Suppressor macrophage (primary cell): ENCODE data around the gene LAMA3.
"Not testable (repeated sequence)": the region's sequence is repeated elsewhere in the genome, so short reads cannot be mapped to it uniquely, and the experiment has no call there.

Source experiments
- DNase-seq, 4 experiments: peaks; one replicate each; pipeline ENCODE4 v3.0.0-alpha.2; 2020 to 2022

Gene LAMA3

DNA sequence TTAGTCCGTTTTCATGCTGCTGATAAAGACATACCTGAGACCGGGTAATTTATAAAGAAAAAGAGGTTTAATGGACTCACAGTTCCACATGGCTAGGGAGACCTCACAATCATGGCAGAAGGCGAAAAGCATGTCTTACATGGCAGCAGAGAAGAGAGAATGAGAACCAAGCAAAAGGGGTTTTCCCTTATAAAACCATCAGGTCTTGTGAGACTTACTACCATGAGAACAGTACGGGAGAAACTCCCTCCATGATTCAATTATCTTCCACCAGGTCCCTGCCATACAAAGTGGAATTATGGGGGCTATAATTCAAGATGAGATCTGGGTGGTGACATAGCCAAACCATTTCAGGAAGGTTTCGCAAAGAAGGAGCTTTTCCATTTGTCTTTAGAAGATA, 44.0 kb downstream of the LAMA3 start:
- peak in 1 of 4 experiments; percentile 19 for DNase-seq

DNA sequence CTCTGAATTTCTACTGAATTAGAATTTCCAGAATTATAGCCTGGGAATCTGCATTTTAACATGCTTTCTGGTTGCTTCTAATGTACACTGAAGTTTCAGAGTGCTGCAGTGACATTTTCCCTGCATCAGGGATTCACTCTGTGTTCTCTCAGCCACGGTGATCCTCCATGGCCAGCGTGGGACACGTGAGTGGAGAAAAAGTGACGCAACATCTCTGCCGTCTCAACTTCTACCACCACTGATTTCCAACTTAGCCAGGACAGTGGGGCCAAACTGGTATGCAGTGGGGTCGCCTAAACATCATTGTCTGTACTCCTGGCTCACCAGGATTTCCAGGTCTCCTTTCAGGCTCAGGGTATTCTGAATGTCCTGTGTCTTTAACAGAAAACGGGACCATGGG, 44.6 kb downstream of the LAMA3 start:
- DNase-seq = peak in 3 of 4 experiments; percentile 9 to 21 (median 20)

DNA sequence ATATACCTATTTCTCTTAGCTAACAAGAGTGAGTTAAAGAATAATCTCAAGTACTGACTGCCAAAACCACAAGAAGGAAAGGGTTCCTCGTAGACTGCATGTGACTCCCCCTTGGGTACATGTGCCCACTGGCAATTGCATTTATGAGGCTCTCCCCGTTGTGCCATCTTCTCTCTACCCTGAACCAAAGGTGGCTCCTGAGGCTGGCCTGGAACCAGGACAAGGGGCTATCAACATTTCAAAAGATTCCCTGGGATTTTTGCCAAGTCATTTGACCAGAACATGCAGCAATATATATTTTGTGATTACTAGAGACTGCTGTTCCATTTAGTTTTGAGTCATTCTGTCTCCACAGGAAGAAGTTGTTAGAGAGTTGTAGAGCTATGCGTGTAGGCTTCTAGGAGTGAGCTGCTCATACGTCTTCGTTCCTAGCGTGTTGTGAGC, 45.8 kb downstream of the LAMA3 start:
- peak; percentile 19 to 61 (median 30) for DNase-seq

DNA sequence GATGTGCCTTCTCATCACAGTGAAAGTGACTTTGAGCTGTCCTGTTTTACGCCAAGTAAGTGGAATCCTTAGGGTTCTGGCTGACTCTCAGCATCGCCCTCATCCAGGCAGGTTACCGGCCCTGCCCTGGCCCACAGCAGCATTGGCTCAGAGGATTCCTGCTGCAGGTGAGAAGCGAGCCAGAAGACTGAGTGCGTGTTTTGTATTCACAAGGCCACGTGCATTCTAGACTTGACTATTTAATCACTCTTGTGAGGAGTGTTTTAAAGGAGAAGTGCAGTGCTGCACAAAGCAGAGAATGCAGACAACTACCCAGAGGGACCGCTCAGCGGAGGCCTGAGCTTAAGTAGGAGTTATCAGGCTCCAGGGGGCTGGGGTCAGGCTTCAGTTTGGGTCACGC, 48.3 kb downstream of the LAMA3 start:
- no peak for DNase-seq

DNA sequence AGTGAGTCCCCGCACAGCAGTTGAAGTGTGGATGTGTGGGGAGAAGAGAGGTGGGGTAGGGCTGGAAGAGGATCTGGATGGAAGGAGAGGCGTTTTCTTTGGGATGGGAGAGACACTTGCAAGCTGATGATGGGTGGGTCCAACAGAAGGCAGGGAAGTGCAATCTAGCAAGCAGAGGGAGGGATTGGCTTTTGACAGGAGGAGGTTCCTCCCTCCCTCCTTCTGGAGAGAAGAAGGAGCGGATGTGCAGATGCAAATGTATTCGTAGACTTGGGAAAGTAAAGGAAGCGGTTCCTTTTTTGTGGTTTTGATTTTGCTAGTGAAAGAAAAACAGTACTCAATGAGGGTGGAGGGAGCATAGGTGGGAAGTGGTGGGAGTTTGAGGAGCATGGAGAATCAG, 48.9 kb downstream of the LAMA3 start:
- peak; percentile 26 to 59 (median 51) for DNase-seq

DNA sequence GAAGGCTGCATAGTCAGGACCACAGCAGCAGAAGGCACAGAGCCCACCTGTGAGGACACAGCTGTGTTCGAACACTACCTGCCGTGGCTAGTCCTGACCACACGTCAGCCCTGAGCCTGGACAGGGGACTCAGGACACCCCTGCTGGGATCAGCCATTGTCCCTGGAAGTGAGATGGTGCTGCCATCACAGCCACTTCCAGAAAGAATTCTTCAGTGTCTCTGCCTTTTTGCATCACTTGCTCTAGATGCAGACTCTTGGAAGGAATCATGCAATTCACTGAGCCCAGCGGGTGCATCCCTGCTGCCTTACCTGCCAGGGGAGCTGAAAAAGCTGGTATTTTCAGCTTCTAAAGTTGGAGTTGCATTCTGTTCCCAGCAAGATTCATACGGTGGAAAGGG, 49.3 kb downstream of the LAMA3 start:
- no peak for DNase-seq

DNA sequence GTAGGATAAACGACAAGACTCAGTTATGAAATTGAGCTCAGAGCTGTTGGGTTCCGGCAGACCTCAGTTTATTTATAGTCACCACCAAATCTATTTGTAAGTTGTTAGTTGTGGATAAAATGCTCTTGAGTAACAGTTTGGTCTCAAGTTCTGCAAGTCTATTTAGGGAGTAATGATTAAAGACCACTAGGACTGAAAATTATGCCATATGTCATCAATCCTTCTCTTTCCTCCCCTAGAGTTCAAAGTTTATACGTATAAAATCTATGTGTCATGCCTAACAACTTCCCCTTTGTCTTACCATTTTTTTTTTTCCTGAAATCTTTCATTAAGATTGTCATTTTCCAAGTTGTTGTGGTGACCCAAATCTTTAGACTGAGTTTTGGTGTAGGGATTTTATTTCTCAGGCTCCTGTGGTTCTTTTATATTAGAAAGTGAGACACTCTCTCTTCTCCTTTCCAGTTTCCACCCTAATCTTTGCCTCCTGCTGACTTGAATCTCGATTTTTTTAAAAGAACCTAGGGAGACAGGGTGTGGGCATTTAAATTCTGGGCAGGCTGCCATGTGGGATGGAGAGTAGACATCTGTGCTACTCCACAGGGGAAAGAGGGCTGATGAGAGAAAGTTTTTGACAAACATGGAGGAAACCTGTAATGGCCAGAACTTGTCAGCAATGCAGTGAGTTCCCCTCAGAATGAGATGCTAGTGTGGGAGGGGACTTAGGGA, 51.0 kb downstream of the LAMA3 start:
- DNase-seq = peak; percentile 27 to 87 (median 48)

DNA sequence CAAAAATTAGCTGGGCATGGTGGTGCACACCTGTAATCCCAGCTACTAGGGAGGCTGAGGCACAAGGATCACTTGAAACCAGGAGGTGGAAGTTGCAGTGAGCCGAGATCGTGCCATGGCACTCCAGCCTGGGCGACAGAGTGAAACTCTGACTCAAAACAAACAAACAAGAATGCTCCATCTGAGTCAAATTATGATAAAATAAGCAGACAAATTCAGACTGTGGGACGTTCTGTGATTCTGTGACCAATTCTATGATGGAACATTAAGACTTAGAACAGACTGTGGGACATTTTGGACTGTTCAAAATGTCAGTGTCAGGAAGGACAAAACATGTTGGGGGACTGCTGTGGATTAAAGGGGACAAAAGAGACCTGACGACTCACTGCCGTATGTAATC, 52.7 kb downstream of the LAMA3 start:
- DNase-seq = not testable (repeated sequence)

DNA sequence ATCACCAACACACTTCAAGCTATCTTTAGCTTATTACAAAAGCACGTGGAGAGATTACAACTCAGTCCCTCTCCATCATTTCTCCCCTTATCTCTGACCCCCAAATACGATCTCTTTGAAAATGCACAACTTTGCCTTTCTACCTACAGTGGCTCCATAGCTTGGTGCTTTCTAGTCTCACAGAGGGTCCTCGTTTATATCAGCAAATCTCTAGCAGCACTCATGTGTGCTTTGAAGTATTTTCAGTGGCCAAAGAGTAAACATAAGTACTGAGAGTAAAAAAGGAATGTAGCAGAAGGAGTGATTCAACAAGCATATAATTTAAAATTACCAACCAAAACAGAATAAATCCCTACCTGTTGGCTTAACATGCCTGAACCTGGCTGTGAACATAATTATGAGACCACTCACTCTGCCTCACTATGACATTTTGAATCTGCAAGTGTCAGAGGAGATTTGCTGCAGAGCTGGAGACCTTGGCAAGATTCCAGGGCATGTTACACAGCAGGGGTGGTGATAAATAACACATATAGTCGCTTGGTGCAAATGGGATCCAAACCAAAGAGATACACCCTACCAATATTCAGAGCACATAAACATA, 54.6 kb downstream of the LAMA3 start:
- DNase-seq = no peak

DNA sequence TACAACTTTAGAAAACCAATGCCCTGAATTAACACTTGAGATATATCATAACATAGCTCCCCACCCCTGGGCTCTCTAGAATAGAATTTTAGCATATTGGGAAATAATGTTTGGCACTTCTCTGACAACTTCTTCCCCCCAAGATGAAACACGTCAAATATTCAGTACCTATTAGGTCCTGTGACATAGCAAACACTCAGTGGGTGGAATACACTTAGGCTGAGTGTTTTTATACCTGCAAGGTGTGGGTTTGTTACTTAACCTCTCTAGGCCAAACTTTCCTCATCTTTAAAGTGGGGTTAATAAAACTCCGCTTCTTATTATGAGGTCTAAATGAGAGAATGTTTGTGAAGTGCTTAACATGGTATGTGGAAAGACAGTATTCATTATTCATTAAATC, 56.1 kb downstream of the LAMA3 start:
- DNase-seq = no peak

DNA sequence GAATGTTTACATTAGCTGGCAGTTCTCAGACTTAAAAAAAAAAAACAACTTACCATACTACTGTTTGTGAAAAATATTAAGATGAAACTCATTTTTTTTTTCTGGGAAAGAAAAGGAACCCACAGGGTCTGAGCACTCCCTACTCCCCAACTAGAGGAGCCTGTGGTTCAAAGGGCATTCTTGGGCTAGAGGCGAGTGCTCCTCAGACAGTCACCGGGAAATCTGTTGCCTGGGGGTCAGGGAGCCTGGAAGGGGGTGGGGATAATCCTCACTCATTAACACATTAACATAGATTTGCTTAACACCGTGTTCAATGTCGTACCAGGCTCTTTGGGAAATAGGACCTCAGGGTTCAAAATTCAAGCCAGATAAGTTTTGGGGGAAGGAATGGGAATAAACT, 57.6 kb downstream of the LAMA3 start:
- no peak for DNase-seq

DNA sequence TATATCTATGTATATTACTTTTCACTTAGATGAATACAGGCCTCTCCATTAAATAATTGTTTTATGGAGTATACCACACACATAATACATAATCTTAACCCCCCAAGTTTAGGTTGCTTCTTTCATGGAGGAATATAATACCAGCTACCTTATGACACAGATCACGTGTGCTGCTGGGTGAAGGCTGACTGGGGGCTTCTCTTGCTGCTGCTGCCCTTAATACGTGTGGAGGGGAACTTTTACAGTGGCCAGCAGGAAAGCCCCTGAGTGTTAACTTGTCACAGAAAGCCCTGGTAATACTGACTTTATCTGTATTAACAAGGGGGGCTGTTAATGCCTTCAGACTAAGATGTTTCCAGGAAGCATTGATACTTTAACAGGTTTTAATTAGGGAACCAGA, 63.1 kb downstream of the LAMA3 start:
- DNase-seq = no peak

DNA sequence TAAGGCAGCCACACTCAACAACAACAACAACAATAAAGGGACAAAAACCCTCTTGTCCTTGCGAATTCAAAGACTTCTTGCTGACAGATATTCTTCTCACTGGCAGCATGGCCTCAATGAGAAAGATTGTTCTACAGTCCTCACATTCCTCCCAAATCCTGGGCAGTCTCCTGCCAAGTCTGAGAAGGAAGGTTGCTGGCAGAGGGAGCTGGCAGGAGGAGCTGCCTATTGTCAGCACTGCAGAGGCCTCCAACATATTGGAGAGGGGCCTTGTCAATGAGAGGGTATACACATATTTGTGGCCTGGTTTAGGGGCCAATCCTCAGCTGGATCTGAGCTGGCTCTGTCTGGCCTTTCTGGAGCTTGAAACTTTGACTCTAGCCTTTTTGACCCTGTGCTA, 63.5 kb downstream of the LAMA3 start:
- DNase-seq = no peak

DNA sequence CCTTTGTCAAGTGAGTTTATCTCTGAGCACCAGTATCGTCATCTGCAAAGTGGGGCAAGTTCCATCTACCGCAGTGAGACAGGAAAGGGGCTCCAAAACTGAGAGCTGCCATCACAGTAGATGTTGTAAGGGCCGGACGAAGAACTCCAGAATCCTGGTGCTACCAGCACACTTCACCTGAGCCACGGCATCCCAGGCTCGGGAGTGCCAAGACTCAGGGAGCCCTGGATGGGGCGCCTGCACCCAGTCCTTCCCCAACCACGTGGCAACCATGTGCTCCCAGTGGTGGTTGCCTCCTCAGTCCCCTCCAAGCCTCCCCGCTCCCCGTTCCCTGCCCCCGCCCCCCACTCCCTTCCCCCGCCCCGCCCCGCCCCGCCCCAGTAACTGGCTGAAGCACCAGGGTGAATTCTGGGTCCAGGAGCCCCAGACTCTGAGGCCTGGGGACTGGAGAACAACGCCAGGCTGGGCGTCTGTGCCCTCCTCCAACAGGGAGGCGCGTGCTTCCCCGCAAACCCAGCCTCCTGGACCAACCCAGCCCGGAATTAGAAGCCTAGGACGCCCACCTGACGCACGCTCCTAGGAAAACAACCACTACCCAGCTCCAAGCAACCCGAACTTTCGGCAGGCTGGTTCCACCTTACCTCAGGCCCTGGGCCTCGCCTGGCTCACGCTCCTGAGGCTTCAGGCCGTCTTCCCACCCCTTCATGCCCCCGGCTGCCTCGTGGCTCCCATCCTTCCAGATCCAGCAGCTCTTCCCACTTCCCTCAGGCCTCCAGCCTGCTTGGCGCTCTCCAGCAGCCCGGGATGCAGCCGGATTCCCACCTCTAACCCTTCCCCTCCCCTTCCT, 67.6 kb downstream of the LAMA3 start:
- DNase-seq = no peak

DNA sequence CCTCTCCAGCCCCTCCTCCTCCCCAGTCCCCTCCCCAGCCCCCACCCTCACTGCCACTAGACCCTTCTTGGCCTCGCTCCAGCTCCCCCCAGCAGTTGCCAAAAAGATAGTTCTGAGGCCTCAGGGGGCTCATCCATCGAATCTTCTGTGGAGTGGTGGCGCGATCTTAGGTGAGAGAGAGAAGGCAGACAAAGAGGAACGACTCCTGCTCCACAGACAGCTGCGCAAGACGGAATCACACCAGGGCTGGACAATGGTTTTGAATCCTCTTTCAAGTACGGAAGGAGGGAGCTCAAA, 68.1 kb downstream of the LAMA3 start:
- DNase-seq = no peak

DNA sequence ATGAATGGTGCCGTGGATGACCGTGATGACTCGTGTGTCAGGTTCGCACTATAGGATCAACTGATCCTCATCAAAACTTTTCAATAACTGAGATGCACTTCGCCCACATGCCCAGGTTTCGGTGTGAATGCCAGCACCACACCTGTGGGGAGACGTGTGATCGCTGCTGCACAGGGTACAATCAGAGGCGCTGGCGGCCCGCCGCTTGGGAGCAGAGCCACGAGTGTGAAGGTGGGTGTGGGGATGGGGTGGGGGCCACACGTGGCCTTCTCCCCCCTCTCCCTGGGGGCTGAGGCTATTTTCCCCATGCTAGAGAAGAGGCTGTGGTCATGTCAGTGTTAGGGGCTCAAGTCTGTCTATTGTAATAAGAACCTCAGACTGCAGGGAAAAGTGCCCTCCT, 69.0 kb downstream of the LAMA3 start:
- no peak for DNase-seq

DNA sequence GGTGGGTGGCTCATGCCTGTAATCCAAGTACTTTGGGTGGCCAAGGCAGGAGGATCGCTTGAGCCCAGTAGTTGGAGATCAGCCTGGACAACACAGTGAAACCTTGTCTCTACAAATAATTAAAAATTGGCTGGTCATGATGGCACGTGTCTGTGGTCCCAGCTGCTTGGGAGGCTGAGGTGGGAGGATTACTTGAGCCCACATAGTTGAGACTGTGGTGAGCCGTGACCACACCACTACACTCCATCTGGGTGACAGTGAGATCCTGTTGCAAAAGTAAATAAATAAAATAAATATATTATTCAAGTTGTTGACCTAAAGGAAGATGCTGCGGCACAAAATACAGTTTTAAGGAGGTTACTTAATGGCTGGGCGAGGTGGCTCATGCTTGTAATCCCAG, 72.7 kb downstream of the LAMA3 start:
- DNase-seq = no peak

DNA sequence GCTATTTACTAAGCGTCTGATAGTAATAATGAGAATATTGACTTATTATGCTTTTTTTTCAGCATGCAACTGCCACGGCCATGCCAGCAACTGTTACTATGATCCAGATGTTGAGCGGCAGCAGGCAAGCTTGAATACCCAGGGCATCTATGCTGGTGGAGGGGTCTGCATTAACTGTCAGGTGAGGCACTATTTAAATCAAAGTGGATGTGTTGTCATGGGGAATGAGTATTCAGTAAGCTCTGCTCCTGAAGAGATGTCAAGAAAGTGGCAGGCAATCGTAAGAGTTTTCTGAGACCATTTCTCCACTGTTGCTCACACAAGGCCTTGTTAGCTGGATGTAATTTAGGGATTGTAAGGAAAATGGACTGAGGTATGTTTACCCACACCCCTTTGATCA, 74.1 kb downstream of the LAMA3 start:
- no peak for DNase-seq

DNA sequence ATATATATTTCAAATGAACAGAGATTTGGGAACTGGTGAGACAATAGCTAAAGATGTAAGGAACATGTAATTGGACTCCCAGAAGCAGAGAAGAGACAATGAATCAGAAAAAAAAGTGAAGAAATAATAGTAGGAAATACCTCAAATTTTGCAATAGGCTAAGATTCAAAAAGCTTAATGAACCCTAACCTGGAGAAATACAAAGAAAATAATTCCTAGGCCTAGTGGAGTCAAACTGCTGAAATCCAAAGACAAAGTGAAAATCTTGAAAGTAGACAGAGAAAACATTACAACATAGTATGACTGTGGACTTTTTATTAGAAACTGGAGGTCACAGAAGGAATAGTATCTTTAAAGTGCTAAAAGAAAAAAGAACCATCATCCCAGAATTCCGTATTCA, 76.7 kb downstream of the LAMA3 start:
- DNase-seq = no peak

DNA sequence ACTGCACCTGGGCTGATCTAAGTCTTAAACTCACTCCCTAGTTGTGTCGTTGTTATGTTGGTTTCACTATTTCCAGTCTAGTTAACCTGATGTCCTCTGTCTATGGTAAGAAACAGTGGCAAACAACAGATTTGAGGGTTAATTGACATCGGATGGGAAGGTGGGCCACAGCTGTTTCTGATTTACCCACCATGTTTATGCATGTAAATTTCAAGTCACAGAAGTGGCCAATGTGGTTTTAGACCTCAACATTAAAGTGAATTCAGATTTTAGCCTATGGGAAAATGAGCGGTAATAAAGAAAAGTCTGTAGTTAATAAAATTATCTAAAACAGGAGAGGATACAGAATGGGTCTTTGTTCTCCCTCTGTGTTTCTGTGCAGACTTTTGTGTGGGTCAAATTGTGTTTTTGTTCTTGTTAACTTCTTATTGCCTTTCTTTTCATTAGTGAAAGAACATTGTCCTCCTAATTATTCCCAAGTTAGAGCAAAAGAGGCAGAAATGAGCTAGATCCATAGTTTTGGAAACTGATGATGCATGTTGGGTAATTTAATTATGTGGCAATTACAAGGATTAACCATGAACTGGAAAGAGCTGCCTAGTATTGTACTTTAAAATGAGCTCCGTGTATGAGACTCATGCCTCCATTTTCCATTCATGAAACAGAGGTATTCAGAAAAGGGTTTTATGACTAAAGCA, 83.2 kb downstream of the LAMA3 start:
- no peak for DNase-seq

DNA sequence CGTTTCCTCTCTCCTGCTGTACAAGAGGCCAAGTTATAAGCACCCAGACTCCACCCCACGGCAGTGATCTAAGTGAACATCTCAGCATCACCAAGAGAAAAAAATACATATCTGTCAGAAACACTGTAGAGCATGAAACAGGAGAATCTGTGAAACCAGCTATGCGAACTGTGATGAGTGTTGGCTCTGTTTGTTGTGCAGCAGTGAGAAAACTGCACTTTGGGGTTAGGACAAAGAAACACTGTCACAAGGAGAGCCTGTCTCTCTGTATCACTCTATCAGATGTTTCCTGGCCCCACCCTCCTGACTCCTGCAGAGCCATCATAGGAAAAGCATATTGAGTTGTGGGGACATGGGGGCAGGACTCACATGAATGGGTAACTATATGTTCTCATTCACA, 87.1 kb downstream of the LAMA3 start:
- no peak for DNase-seq

DNA sequence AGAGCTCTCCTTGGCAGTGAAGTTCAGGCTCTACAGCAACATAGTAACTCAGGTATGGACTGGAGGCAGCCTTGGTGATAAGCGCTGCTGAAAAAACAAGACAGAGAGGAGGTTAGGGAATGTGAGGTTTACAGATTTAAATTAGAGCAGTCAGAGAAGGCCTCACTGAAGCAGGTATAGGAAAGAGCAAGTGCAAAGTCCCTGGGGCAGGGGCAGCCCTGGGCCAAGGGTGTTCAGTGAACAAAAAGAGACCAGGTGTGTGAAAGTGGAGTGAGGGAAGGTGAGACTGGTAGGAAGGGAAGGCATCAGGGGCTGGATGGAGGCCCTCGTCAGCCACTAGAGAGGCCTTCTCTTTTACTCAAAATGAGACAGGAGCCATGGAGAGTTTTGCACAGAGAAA, 89.6 kb downstream of the LAMA3 start:
- DNase-seq = no peak

DNA sequence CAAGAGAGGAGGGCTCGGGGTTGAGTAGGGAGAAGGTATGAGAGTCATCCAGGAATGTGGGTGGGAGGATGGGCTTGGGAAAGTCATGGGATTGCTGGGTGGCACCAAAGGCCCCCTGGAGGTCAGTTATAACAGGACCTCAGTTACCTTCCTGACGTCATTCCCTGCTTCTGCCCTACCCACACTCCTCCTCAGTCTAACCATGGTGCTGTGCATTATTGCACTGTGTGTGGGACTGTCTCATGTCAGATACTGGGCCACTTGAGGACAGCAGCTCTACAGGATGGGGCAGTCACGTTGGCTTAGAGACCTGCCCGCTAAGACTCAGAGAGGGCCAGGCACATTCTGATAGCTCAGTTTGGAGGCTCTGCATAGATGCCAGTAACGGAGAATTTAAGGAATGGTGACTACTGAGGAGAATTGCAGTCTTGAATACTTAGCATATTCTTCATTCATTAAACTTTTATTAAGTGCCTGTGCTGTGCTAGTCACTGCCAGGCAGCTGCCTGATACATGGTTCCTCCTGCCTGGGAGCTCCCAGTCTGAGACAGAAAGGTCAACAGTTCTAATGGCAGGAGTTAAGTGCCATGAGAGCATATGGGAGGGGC, 90.5 kb downstream of the LAMA3 start:
- peak in 3 of 4 experiments; percentile 2 to 43 (median 5) for DNase-seq
